ENCODE measurements around the gene CNKSR3.

GRCh38 chr6:154388803-154389202 is 121.7 kb downstream of the CNKSR3 start:
- no peak for TF ChIP-seq POLR2AphosphoS5 (IDR thresholded peaks at IDR 0.05; ENCODE audit: low read depth, low read length)
- TF ChIP-seq POLR2A (IDR thresholded peaks at IDR 0.05; ENCODE audit: low read depth, low read length): no peak
